ENCODE data around the gene HAX1.
"Not testable (repeated sequence)": the region's sequence is repeated elsewhere in the genome, so short reads cannot be mapped to it uniquely, and the experiment has no call there.

Gene HAX1

DNA sequence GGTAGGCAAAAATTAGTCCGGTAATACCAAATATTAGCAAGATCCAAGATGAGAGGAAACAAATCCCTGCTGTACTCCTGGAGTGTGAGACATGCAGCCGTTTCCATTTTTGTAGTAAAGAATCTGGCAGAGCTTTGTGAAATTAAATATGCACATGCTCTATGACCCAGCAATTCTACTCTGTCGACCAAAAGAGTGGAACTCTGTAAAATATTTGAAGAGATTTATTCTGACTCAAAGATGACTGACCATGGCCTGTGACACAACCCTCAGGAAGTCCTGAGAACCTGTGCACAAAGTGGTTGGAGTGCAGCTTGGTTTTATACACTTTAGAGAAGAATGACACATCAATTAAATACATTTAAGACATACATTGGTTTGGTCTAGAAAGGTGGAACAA is 16.2 kb downstream of the HAX1 start:
- no peak for DNase-seq

DNA sequence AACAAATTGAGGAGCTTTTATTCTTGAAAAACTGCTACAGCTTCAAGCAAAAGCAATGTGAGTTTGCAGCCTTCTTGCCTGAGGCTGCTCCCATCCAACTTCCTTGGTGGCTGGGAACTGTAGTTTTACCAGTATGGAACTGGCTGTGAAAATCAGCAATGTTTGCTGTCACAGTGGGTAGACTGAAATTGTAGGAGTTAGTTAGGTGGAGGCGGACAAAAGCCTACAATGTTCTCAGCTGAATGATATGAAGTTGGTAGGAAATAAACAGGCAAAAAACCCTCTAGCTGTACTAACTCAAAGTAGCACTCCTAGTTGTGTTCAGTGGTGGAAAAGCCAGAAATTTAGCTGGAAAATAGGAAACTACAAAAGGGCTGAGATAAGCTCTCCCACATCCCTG is 18.5 kb downstream of the HAX1 start:
- DNase-seq, result no peak

DNA sequence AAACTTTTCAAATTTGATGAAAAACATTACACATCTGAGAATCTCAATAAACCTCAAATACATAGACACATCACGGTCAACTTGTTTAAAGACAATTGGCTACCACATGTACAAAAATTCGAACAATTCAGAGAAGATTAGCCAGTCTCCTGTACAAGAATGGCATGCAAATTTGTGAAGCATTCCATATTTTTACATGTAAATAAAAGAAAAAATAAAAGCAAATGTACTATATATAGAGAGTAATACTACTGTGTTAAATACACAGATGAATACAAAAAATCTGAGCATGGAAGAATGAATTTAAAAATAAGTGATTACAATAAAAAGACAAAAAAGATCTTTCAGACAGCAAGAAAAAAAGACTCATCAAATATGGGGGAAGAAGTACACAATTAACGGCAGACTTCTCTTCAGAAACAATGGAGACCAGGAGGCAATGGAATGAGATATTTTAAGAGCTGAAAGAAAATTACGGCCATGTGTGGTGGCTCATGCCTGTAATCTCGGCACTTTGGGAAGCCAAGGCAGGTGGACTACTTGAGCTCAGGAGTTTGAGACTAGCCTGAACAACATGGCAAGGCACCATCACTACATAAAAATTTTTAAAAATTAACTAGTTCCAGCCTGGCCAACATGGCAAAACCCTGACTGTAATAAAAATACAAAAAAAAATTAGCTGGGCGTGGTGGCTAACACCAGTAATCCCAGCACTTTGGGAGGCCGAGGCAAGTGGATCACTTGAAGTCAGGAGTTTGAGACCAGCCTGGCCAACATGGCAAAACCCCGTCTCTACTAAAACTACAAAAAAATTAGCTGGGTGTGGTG is 23.2 kb downstream of the HAX1 start:
- DNase-seq, result no peak

DNA sequence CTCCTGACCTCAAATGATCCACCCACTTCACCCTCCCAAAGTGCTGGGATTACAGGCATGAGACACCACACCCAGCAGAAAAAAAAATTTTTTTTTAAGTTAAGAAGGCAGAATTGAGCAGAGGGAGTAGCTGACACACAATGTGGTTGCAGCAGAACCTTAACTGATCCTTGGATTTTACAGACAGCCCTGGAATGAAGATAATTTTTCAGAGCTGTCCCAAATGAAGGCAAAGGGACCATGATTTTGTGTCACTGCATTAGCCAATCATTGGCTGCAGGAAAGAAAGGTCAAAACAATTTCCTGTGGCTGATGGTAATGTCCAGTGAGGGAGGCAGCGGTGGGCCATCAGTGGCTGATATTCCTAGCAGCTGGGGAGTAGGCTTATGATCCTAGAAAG is 29.2 kb downstream of the HAX1 start:
- no peak for DNase-seq

DNA sequence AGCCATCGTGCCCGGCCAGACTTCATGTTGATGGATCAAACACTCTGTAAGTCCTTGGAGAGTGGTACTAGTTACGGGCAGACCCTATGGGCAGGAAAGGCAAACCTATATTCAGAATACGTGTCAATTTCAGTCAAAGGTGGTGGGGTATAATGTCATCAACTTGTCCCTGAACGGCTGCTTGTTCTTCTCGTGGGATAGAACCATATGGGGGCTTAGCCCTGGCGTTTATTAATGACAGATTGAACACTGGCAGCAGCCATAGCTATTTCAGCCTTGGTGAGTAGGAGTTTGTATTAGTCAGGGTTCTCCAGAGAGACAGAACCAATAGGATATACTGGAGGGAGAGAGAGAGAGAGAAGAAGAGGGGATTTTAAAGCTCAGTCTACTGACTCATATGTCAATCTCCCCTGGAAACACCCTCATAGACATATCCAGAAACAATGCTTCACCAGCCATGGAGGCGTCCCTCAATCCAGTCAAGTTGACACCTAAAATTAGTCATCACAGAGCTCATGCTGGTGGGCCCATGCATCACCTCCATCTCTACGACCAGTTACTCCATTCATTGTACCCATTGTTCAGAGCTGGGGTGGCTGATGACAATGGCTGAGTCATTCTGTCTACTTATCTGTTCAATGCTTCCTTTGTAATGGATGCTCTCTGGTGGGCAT is 32.4 kb downstream of the HAX1 start:
- peak; percentile 73 for DNase-seq

DNA sequence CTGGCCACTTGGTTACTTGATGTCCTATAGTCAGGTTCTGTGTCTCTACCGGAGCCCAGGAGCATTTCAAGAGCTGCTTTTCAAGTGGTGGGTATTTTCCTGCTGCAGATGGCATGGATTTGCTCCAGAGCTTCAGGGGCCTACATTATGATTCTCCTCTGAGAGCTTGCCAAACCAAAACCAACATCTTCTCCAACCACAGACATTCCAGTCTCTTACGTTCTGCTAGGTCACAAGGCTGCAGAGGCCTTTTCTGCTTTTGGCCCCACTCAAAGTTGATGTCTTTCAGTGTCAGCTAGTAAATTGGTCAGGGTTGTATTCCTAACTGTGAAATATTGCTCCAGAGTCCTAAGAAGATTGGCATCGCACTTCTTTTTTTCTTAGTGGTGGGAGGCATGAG is 33.7 kb downstream of the HAX1 start:
- DNase-seq, result no peak

DNA sequence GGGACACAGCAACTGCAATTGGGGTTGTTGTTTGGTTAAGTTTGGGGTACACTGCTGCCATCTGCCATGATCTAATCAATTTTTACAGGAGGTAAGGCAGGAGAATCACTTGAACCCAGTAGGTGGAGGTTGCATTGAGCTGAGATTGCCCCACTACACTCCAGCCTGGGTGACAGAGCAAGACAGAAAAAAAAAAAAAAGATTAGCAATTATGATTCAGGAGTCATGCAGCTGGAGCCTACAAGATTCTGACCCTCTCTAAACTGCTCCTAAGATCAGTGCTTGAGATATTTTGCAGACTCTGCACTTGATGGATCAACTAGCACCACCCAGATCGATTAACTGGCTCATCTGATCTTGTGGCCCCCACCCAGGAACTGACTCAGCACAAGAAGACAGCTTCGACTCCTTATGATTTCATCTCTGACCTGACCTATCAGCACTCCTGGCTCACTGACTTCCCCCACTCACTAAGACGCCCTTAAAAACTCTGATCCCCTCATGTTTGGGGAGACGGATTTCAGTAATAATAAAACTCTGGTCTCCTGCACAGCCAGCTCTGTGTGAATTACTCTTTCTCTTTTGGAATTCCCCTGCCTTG is 35.3 kb downstream of the HAX1 start:
- not testable (repeated sequence) for DNase-seq

DNA sequence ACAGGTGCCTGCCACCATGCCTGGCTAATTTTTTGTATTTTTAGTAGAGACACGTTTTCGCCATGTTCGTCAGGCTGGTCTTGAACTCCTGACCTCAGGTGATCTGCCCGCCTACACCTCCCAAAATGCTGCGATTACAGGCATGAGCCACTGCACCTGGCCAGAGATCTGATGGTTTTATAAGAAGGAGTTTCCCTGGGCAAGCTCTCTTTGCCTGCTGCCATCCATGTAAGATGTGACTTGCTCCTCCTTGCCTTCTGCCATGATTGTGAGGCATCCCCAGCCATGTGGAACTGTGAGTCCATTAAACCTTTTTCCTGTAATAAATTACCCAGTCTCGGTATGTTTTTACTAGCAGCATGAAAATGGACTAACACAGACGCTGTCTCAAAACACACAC is 36.7 kb downstream of the HAX1 start:
- DNase-seq, result not testable (repeated sequence)

DNA sequence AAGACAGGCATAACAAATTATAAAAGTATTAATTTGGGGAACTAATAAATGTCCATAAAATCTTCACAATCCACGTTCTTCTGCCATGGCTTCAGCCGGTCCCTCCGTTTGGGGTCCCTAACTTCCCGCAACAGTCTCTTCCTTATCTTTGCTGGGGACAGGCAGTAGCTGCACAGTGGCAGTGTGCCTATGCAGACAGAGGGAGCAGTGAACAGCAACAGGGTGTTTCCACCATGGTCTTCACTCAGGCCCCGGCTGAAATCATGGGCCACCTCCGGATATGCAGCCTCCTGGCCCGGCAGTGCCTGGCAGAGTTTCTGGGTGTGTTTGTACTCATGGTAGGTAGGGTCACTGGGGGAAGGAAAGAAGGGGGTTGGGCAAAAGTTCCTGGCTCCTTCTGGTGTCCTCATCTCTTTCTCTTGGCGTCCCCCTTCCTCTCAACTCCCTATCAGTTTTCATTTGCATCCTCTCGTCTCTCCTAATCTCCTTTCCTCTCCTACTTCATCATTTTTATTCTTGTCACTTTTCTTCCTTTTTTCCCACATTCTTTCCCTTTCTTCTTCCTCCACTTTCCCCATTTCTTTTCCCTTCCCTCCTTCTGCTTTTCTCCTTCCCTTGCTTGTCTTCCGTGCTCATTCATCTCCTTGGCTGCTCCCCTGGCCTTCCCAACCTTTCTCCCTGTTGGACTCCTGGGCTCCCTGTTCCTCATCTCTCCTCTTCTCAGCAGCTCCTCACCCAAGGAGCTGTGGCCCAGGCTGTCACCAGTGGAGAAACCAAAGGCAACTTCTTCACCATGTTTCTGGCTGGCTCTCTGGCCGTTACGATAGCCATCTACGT is 40.0 kb downstream of the HAX1 start:
- not testable (repeated sequence) for DNase-seq

DNA sequence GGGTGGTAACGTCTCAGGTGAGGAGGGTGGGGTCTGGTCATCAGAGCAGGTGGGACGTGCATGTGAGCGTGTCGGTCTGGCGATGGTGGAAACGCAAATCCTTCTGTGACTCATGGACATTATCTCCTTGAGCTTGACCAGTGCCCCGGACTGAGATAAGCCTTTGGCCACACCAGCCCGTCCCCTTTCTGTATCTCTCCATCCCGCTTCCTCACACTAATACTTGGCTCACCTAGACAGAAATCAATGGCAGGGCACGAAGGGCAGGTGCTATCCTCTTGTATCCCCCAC is 40.6 kb downstream of the HAX1 start:
- no peak for DNase-seq

DNA sequence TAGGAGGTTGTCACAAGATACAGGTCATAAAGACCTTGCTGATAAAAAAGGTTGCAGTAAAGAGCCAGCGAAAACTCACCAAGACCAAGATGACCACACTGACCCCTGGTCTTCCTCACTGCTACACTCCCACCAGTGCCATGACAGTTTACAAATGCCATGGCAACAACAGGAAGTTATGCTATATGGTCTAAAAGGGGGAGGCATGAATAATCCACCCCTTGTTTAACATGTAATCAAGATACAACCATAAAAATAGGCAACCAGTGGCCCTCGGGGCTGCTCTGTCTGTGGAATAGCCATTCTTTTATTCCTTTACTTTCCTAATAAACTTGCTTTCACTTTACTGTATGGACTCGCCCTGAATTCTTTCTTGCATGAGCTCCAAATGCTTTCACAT is 41.8 kb downstream of the HAX1 start:
- DNase-seq, result not testable (repeated sequence)

DNA sequence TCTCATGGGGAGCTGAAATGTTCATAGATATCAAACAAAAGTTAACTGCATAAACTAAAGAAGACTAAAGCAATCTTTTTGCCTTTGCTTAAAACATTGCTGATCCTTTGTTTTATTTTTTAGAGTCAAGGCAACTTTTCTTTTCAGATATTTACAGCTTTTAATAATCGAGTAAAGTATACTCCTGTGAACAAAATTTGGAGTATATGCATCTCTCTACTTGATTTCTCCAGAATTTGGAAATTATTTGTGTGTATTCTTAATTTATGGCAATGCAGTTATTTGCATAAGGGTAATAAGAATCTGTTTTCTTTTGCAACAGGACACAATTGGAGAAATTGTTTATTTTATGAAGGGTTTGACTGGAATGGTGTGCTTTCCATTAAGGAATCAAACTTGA is 44.3 kb downstream of the HAX1 start:
- no peak for DNase-seq

DNA sequence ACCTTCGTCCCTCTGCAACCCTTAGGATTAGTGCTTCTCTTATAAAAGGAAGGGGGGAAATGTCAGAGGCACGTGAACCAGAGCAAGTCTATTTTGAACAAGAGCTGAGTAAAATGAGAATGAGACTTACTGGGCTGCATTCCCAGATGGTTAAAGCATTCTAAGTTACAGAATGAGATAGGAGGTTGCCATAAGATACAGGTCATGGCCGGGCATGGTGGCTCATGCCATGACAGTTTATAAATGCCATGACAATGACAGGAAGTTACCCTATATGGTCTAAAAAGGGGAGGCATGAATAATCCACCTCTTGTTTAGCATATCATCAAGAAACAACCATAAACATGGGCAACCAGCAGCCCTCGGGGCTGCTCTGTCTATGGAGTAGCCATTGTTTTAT is 46.0 kb downstream of the HAX1 start:
- no peak for DNase-seq

DNA sequence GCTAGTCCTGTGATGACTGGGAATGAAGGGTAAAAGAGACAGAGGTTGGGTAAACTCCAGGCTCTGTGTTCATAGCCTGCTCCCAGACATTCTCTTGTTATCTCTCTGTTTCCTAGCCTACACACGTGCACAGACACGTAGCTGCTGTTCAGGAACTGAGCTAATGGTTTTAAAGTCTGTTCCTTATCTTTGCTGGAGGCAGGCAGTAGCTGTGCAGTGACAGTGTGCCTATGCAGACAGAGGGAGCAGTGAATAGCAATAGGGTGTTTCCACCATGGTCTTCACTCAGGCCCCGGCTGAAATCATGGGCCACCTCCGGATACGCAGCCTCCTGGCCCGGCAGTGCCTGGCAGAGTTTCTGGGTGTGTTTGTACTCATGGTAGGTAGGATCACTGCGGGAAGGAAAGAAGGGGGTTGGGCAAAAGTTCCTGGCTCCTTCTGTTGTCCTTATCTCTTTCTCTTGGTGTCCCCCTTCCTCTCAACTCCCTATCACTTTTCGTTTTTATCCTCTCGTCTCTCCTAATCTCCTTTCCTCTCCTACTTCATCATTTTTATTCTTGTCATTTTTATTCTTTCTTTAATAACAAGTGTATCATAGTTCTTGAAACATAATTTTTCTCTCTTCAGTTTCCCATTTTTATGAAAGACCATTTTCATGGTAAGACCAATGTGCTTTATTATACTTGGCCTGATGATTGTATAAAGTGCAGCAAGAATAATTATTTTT is 48.6 kb downstream of the HAX1 start, which contains the start of gene AQP10:
Gene AQP10 (plus strand): TSS at position 212 of the 727 bp plus-strand sequence. CDS start 63 bp downstream, at position 275.
- no peak for DNase-seq

DNA sequence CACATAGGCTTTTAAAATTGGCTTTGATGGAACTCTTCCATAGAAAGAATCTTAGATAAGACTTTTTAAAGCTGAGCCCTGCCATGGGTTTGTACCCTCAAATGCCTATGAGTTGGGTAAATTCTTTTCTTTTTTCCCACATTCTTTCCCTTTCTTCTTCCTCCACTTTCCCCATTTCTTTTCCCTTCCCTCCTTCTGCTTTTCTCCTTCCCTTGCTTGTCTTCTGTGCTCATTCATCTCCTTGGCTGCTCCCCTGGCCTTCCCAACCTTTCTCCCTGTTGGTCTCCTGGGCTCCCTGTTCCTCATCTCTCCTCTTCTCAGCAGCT is 49.1 kb downstream of the HAX1 start:
- not testable (repeated sequence) for DNase-seq

DNA sequence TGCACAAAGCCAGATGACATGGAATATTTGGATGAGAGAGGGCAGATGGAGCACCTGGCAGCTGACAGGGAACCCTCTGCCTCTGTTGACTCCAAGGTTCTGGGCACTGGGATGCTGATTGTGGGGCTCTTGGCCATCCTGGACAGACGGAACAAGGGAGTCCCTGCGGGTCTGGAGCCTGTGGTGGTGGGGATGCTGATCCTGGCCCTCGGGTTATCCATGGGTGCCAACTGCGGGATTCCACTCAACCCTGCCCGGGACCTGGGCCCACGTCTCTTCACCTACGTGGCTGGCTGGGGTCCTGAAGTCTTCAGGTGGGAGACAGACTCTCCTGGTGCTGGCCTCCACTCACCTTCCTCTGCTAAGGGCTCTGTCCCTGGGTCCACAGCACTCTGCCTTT is 51.1 kb downstream of the HAX1 start:
- DNase-seq, result no peak

DNA sequence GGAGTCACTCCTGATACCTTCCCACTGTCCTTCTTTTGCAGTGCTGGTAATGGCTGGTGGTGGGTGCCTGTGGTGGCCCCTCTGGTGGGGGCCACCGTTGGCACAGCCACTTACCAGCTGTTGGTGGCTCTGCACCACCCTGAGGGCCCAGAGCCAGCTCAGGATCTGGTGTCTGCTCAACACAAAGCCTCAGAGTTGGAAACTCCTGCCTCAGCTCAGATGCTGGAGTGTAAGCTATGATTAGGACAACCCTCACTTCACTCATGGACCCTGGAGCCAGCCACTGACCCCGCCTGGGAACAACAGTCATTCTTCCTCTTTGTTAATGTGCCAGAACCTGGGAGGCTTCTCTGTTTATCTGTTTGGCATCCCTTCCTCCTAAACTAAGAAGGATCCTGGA is 51.8 kb downstream of the HAX1 start:
- no peak for DNase-seq

DNA sequence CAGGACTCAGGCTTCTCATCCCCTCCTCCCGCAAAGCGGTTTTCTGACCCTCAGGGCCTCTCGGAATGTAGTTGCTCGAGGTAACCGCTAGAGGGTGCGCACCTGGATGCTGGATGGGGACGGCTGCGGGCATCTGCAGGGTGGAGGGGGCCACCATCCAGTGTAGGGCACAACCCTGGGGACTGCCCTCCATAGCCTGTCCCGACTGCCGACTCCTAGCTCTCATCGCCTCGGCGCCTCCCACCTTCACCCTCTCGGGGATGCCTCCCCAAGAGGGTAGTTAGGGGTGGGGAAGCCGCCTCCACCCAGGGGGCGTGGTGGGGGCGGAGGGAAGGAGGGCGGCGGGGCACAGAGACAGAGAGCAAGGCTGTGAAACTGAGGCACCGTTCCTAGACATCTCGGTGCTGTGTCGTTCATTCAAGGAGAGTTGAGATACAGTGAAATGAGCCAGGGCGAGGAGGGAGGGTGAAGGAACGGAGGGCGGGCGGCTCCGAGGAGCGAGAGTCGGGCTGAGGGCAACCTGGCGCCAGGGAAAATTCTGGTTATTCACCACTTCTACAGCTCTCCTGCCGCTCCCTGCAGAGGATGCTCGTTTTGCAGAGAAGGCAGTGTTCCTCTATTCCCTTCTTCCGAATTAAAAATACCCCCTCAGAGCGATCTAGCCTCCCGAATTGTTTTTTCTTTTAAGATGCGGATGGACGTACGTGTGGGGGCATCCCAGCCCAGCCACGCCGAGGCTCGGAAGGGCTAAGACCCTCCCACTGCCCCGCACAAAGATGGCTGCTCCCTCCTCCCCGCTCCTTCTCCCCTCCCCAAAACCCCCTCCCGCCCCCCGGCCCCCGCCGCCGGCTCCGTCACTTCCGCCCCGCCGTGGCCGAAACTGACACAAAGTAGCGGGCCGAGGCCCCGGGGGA is 52.5 kb downstream of the HAX1 start, which contains the start of gene ATP8B2:
Gene ATP8B2 (plus strand): TSS at position 857 of the 914 bp plus-strand sequence. CDS start 2,617 bp downstream, outside the sequence.
- DNase-seq, result peak; percentile 91

Measured in activated CD8-positive, alpha-beta memory T cell treated with anti-CD3 and anti-CD28 coated beads, Interleukin-2, amount 50 U/mL, for 48 hours (primary cell).